PC-3 (cell line): ENCODE measurements around the gene NSUN3.

Experiments
- EZH2 ChIP-seq: fragments of 300-600 bp; sonication (generic); IDR thresholded peaks from one replicate; pipeline ENCODE4 v1.6.1; 2017; ENCODE audit warnings: antibody characterized with exemption, mild to moderate bottlenecking, low read length; ENCODE audit not compliant: unreplicated experiment
- EZH2phosphoT487 ChIP-seq: fragments of 300-600 bp; sonication (generic); IDR thresholded peaks from 2 replicates; pipeline ENCODE4 v1.6.1; 2018; ENCODE audit warnings: mild to moderate bottlenecking, antibody characterized with exemption, low read length, borderline replicate concordance
- TF ChIP-seq, protein P1 (sequence below): fragments of 300-600 bp; sonication (generic); conservative IDR thresholded peaks from 2 replicates; pipeline ENCODE4 v1.5.1; 2017; ENCODE audit warnings: antibody characterized with exemption, low read depth, mild to moderate bottlenecking, low read length

DNA sequence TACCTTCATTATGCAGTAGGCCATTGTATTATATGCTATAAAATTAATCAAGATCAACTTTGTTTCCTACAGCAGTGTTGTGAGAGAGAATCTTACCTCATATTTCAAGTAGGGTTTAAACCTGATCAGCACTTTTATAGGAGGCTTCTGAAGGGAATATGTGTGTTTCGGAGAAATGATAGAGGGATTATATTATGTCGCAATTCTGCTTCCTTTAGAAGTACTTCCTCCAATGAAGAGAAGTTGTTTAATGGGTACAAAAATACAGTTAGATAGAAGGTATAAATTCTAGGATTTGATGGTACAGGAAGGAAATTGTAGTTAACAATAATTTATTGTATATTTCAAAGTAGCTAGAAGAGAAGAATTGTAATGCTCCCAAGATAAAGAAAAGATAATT is 54.9 kb downstream of the NSUN3 start:
- TF ChIP-seq EZH2phosphoT487 (no peak), EZH2 (no peak)
- TF ChIP-seq, protein P1, sequence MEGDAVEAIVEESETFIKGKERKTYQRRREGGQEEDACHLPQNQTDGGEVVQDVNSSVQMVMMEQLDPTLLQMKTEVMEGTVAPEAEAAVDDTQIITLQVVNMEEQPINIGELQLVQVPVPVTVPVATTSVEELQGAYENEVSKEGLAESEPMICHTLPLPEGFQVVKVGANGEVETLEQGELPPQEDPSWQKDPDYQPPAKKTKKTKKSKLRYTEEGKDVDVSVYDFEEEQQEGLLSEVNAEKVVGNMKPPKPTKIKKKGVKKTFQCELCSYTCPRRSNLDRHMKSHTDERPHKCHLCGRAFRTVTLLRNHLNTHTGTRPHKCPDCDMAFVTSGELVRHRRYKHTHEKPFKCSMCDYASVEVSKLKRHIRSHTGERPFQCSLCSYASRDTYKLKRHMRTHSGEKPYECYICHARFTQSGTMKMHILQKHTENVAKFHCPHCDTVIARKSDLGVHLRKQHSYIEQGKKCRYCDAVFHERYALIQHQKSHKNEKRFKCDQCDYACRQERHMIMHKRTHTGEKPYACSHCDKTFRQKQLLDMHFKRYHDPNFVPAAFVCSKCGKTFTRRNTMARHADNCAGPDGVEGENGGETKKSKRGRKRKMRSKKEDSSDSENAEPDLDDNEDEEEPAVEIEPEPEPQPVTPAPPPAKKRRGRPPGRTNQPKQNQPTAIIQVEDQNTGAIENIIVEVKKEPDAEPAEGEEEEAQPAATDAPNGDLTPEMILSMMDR = no peak
